ENCODE results near the gene WDR38. TPM values are rescaled to one million over a fixed set of nuclear protein-coding genes. Genes with fewer than 3 reads are reported as not detected.

The WDR38 gene
- total and polyA plus RNA-seq, 9 of the 15 experiments (the other 6 are each of a cell fraction or from before 2014, with no cell fraction given): not detected

DNA sequence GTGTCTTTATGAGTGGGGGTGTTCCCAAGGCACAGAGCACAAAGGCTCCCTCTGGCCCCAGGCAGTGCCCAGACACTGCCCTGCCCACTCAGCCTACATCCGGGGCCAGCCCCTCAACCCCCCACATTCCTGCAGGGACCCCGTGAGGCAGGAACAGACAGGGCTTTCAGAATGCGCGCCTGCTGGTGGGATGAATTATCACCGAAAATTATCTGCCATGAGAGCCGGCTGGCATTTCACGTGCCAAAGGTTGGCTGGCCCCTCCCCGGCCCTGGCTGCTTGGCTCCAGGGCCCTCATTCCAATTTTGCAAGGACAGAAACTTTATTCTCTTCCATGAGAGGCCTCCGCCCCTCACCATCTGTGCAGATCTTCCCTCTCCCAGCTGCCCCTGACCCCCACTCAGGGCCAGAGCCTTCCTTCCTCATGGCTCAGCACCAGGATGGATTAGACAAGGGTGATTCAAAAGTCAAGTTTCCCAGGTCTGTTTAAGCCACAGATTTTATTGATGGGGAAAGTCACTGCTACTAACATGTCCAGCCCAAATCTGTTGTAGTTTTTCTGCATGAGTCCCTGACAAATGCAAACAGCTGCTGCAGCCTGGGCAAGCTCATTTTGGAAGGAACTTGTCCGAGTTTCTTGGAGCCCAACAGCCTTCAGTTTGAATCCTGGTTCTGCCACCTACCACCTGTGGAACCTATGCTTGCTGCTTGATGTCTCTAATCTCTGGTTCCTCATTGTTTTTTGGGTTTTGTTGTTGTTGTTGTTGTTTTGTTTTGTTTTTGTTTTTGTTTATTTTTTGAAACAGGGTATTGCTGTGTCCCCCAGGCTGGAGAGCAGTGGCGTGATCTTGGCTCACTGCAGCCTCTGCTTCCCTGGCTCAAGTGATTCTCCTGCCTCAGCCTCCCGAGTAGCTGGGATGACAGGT lies 32.3 kb upstream of the WDR38 start:
- no TSS peak for BruUV-seq (replicated peaks)
- Histone ChIP-seq H3K36me3 (ENCODE audit: control insufficient read depth, insufficient read depth, low read length) (no peaks in the 10 kb centered on the region), H4K20me1 (replicated peaks; ENCODE audit: control insufficient read depth, insufficient read depth, low read length) (no peaks in the 10 kb centered on the region), H3K9me3 (replicated peaks; ENCODE audit: control insufficient read depth, insufficient read depth, low read depth, low read length) (no peaks in the 10 kb centered on the region), H3K9me1 (ENCODE audit: control insufficient read depth, insufficient read depth, low read length) (no peaks in the 10 kb centered on the region), H3K79me2 (ENCODE audit: control insufficient read depth, insufficient read depth, low read length) (no peaks in the 10 kb centered on the region), H3K4me1 (replicated peaks in 1 of 2; ENCODE audit: control insufficient read depth in 2 of 2, insufficient read depth in 2 of 2, low read length in 2 of 2) (peaks cover 13 to 14% of the 10 kb centered on the region in 2 experiments), H3K4me3 (no peak overlapping the region), H2AFZ (ENCODE audit: low read depth, low read length) (no peak overlapping the region), H3K4me2 (ENCODE audit: insufficient read depth, low read length) (no peak overlapping the region), H3K27ac (ENCODE audit: extremely low read depth, low read depth, low read length) (no peak overlapping the region), H3K9ac (ENCODE audit: insufficient read depth in 1 of 2, low read depth in 2 of 2, low read length in 2 of 2) (no peak overlapping the region; a peak in 1 of 4 replicates), H3K27me3 (ENCODE audit: control insufficient read depth in 2 of 2, insufficient read depth in 2 of 2, low read length in 2 of 2) (no peaks in the 10 kb centered on the region)
- ATAC-seq: no peak
- 58% methylated on average over 12 of the region's 12 CpGs for WGBS (ENCODE audit: insufficient coverage, low coverage, missing lambda C conversion rate)
- FAIRE-seq: no peak
- ChIA-PET CTCF (ENCODE audit: low intra/inter-chr PET ratio) (no interaction called here), POLR2A (interaction anchor here (0.6 to 1.5 kb wide), 5 partner anchors 8 to 34 kb away, joined by 3 to 4 read pairs (median 3); no protein-coding TSS in a partner anchor)
- TF ChIP-seq RBM39 (optimal IDR thresholded peaks at IDR 0.05; ENCODE audit: low read depth, low read length): no peak
- no peak for TF ChIP-seq STAG1 (CRISPR knock-in tag; IDR thresholded peaks at IDR 0.05; ENCODE audit: borderline replicate concordance)
- no peak for TF ChIP-seq CXXC5 (CRISPR knock-in tag; IDR thresholded peaks at IDR 0.05)
- TF ChIP-seq, protein P1, sequence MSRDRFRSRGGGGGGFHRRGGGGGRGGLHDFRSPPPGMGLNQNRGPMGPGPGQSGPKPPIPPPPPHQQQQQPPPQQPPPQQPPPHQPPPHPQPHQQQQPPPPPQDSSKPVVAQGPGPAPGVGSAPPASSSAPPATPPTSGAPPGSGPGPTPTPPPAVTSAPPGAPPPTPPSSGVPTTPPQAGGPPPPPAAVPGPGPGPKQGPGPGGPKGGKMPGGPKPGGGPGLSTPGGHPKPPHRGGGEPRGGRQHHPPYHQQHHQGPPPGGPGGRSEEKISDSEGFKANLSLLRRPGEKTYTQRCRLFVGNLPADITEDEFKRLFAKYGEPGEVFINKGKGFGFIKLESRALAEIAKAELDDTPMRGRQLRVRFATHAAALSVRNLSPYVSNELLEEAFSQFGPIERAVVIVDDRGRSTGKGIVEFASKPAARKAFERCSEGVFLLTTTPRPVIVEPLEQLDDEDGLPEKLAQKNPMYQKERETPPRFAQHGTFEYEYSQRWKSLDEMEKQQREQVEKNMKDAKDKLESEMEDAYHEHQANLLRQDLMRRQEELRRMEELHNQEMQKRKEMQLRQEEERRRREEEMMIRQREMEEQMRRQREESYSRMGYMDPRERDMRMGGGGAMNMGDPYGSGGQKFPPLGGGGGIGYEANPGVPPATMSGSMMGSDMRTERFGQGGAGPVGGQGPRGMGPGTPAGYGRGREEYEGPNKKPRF (IDR thresholded peaks at IDR 0.05; ENCODE audit: low read depth, low read length): no peak
- TF ChIP-seq ATF2 (CRISPR knock-in tag; IDR thresholded peaks at IDR 0.05): no peak
- no peak for DNase-seq (ENCODE audit: extremely low read depth in 1 of 4, low spot score in 3 of 4)
- in situ Hi-C loops (cut with MboI) (no loop called here), intact Hi-C loops (cut with micrococcal nuclease) (no loop called here)

All from K562 (cell line).